IPS DF 6.9 (cell line): ENCODE results near the gene DNAH8.

Source experiments
- DNase-seq: peaks from one replicate; pipeline ENCODE4 v3.0.0-alpha.2; 2013; ENCODE audit warnings: low read depth, low spot score
- H3K27ac ChIP-seq: one replicate; pipeline ENCODE4 v1.5.1; 2013; ENCODE audit warnings: low read length, control low read depth
- H3K27me3 ChIP-seq: 2 replicates; pipeline ENCODE4 v1.6.1; 2013; ENCODE audit warnings: mild to moderate bottlenecking, low read length; ENCODE audit not compliant: control insufficient read depth, insufficient read depth
- H3K36me3 ChIP-seq: 2 replicates; pipeline ENCODE4 v1.6.1; 2013; ENCODE audit warnings: low read length; ENCODE audit not compliant: control insufficient read depth, insufficient read depth
- H3K4me1 ChIP-seq: 2 replicates; pipeline ENCODE4 v1.6.1; 2013; ENCODE audit warnings: low read length; ENCODE audit not compliant: control insufficient read depth, insufficient read depth
- H3K4me3 ChIP-seq: 2 replicates; pipeline ENCODE4 v1.5.1; 2013; ENCODE audit warnings: mild to moderate bottlenecking, low read length
- H3K9me3 ChIP-seq: 2 replicates; pipeline ENCODE4 v1.6.1; 2013; ENCODE audit warnings: low read length, inconsistent platforms; ENCODE audit not compliant: control insufficient read depth, insufficient read depth
- WGBS: extraction: QIAGEN DNeasy Blood & Tissue Kit; methylation state at CpG from one replicate; pipeline ENCODE4 v1.1.7; 2013; ENCODE audit warnings: mixed read lengths, missing lambda C conversion rate; ENCODE audit not compliant: insufficient read length, insufficient coverage; 5-methylcytosine and 5-hydroxymethylcytosine counted together

Gene DNAH8

GRCh38 chr6:38877721-38878120 is 162.6 kb downstream of the DNAH8 start:
- no CpG with 5 or more reads among the region's 3 CpGs for WGBS
- no peak for DNase-seq
- H3K4me3 ChIP-seq: no peak overlapping the region
- no peaks in the 10 kb centered on the region; the same call in 1 of the 2 replicates for H3K4me1 ChIP-seq
- no peaks in the 10 kb centered on the region for H3K36me3 ChIP-seq
- H3K9me3 ChIP-seq: no peaks in the 10 kb centered on the region
- no peak overlapping the region for H3K27ac ChIP-seq
- H3K27me3 ChIP-seq: no peaks in the 10 kb centered on the region

GRCh38 chr6:38882157-38882556 is 167.0 kb downstream of the DNAH8 start:
- Histone ChIP-seq H3K4me1 (no peaks in the 10 kb centered on the region; the same call in 1 of the 2 replicates), H3K36me3 (no peaks in the 10 kb centered on the region), H3K4me3 (no peak overlapping the region), H3K9me3 (no peaks in the 10 kb centered on the region), H3K27ac (no peak overlapping the region), H3K27me3 (no peaks in the 10 kb centered on the region)
- no peak for DNase-seq
- no CpG with 5 or more reads among the region's 2 CpGs for WGBS

GRCh38 chr6:38897507-38897906 is 182.4 kb downstream of the DNAH8 start:
- Histone ChIP-seq H3K9me3 (no peaks in the 10 kb centered on the region), H3K27ac (no peak overlapping the region), H3K36me3 (no peaks in the 10 kb centered on the region), H3K4me3 (no peak overlapping the region), H3K4me1 (no peaks in the 10 kb centered on the region), H3K27me3 (no peaks in the 10 kb centered on the region)
- WGBS: no CpG with 5 or more reads among the region's 6 CpGs
- no peak for DNase-seq

GRCh38 chr6:38901802-38902522 is 186.9 kb downstream of the DNAH8 start:
- Histone ChIP-seq H3K4me3 (no peak overlapping the region), H3K4me1 (no peaks in the 10 kb centered on the region), H3K36me3 (no peaks in the 10 kb centered on the region), H3K9me3 (no peaks in the 10 kb centered on the region), H3K27me3 (no peaks in the 10 kb centered on the region), H3K27ac (no peak overlapping the region)
- WGBS: no CpG with 5 or more reads among the region's 3 CpGs
- DNase-seq: no peak

- Histone ChIP-seq H3K9me3 (no peaks in the 10 kb centered on the region), H3K4me3 (no peak overlapping the region), H3K27me3 (0 out of 2 replicates have a peak, but pooled peaks cover 1% of the 10 kb centered on the region), H3K36me3 (no peaks in the 10 kb centered on the region), H3K27ac (no peak overlapping the region), H3K4me1 (no peaks in the 10 kb centered on the region)
- WGBS: no CpG with 5 or more reads among the region's 4 CpGs
- no peak for DNase-seq
Measured at GRCh38 chr6:38906582-38906981, 191.5 kb downstream of the DNAH8 start.

GRCh38 chr6:38907264-38907663 is 192.2 kb downstream of the DNAH8 start:
- DNase-seq: no peak
- no peaks in the 10 kb centered on the region for H3K4me1 ChIP-seq
- no peak overlapping the region for H3K4me3 ChIP-seq
- no peaks in the 10 kb centered on the region for H3K9me3 ChIP-seq
- no peak overlapping the region for H3K27ac ChIP-seq
- 0 out of 2 replicates have a peak, but pooled peaks cover 1% of the 10 kb centered on the region for H3K27me3 ChIP-seq
- no peaks in the 10 kb centered on the region for H3K36me3 ChIP-seq

- Histone ChIP-seq H3K9me3 (no peaks in the 10 kb centered on the region), H3K36me3 (no peaks in the 10 kb centered on the region), H3K4me1 (no peaks in the 10 kb centered on the region), H3K27ac (no peak overlapping the region), H3K27me3 (0 out of 2 replicates have a peak, but pooled peaks cover 1% of the 10 kb centered on the region), H3K4me3 (no peak overlapping the region)
- WGBS: no CpG with 5 or more reads among the region's 6 CpGs
- no peak for DNase-seq
Measured at GRCh38 chr6:38909015-38909730, 194.1 kb downstream of the DNAH8 start.

- Histone ChIP-seq H3K36me3 (no peaks in the 10 kb centered on the region), H3K27me3 (0 out of 2 replicates have a peak, but pooled peaks cover 1% of the 10 kb centered on the region), H3K9me3 (no peaks in the 10 kb centered on the region), H3K4me3 (no peak overlapping the region), H3K27ac (no peak overlapping the region), H3K4me1 (no peaks in the 10 kb centered on the region)
- WGBS: no CpG with 5 or more reads among the region's 3 CpGs
- no peak for DNase-seq
Measured at GRCh38 chr6:38910207-38910606, 195.1 kb downstream of the DNAH8 start.

- Histone ChIP-seq H3K36me3 (no peaks in the 10 kb centered on the region), H3K27ac (no peak overlapping the region), H3K4me1 (no peaks in the 10 kb centered on the region), H3K9me3 (no peaks in the 10 kb centered on the region), H3K27me3 (no peaks in the 10 kb centered on the region), H3K4me3 (no peak overlapping the region)
- WGBS: no CpG with 5 or more reads among the region's 2 CpGs
- DNase-seq: no peak
Measured at GRCh38 chr6:38912378-38912777, 197.3 kb downstream of the DNAH8 start.

- H3K4me3 ChIP-seq: no peak overlapping the region
- no CpG with 5 or more reads among the region's 2 CpGs for WGBS
- H3K36me3 ChIP-seq: no peaks in the 10 kb centered on the region
- no peaks in the 10 kb centered on the region for H3K4me1 ChIP-seq
- H3K27ac ChIP-seq: no peak overlapping the region
- DNase-seq: no peak
- H3K9me3 ChIP-seq: no peaks in the 10 kb centered on the region
- H3K27me3 ChIP-seq: no peaks in the 10 kb centered on the region
Measured at GRCh38 chr6:38915205-38915925, 200.3 kb downstream of the DNAH8 start.
